CD4-positive, alpha-beta T cell treated with Interleukin-10 for 1 hour (primary cell): Measurements from ENCODE around the gene DOCK11.
"Not testable (repeated sequence)": the region's sequence is repeated elsewhere in the genome, so short reads cannot be mapped to it uniquely, and the experiment has no call there.

Source experiments
- DNase-seq: peaks from one replicate; pipeline ENCODE4 v3.0.0-alpha.2; 2020

Gene DOCK11

GRCh38 chrX:118577041-118577440 lies 81.4 kb downstream of the DOCK11 start:
- DNase-seq: no peak

- DNase-seq: no peak
Observed at GRCh38 chrX:118579417-118579816, 83.8 kb downstream of the DOCK11 start.

GRCh38 chrX:118582926-118583325 lies 87.3 kb downstream of the DOCK11 start:
- DNase-seq: not testable (repeated sequence)

GRCh38 chrX:118583781-118584180 lies 88.2 kb downstream of the DOCK11 start:
- no peak for DNase-seq

GRCh38 chrX:118585296-118585695 lies 89.7 kb downstream of the DOCK11 start:
- no peak for DNase-seq

GRCh38 chrX:118586206-118586605 lies 90.6 kb downstream of the DOCK11 start:
- DNase-seq: not testable (repeated sequence)

- DNase-seq: no peak
Observed at GRCh38 chrX:118588715-118589114, 93.1 kb downstream of the DOCK11 start.

- DNase-seq: no peak
Observed at GRCh38 chrX:118589227-118589626, 93.6 kb downstream of the DOCK11 start.

- DNase-seq: no peak
Observed at GRCh38 chrX:118593407-118593806, 97.8 kb downstream of the DOCK11 start.

GRCh38 chrX:118594697-118595420 lies 99.2 kb downstream of the DOCK11 start:
- no peak for DNase-seq

- no peak for DNase-seq
Observed at GRCh38 chrX:118595501-118596042, 100.0 kb downstream of the DOCK11 start.

GRCh38 chrX:118596390-118596789 lies 100.8 kb downstream of the DOCK11 start:
- DNase-seq: no peak

GRCh38 chrX:118603981-118604380 lies 108.4 kb downstream of the DOCK11 start:
- DNase-seq: peak; percentile 54

GRCh38 chrX:118612290-118612689 lies 116.7 kb downstream of the DOCK11 start:
- no peak for DNase-seq

- DNase-seq: no peak
Observed at GRCh38 chrX:118614150-118614549, 118.5 kb downstream of the DOCK11 start.

- no peak for DNase-seq
Observed at GRCh38 chrX:118615141-118615540, 119.5 kb downstream of the DOCK11 start.

GRCh38 chrX:118621081-118621759 lies 125.6 kb downstream of the DOCK11 start:
- DNase-seq: no peak

GRCh38 chrX:118623062-118623461 lies 127.4 kb downstream of the DOCK11 start:
- DNase-seq: no peak

GRCh38 chrX:118626346-118626745 lies 130.7 kb downstream of the DOCK11 start:
- no peak for DNase-seq

- DNase-seq: no peak
Observed at GRCh38 chrX:118627084-118627758, 131.6 kb downstream of the DOCK11 start.

GRCh38 chrX:118630848-118631247 lies 135.2 kb downstream of the DOCK11 start:
- DNase-seq: no peak

- no peak for DNase-seq
Observed at GRCh38 chrX:118631586-118631985, 136.0 kb downstream of the DOCK11 start.

GRCh38 chrX:118632862-118633261 lies 137.2 kb downstream of the DOCK11 start:
- no peak for DNase-seq

- no peak for DNase-seq
Observed at GRCh38 chrX:118633530-118633929, 137.9 kb downstream of the DOCK11 start.
